Transverse colon (tissue), 3 donors: ENCODE data around the gene RET.

Experiments
- POLR2A ChIP-seq: fragments of 450-650 bp; IDR thresholded peaks from one replicate; pipeline ENCODE4 v1.6.1; 2016; ENCODE audit warnings: antibody characterized with exemption, mild to moderate bottlenecking, moderate library complexity
- TF ChIP-seq, protein P1 (sequence below), 5 experiments: fragments of 200-600 bp in 3 of 5; fragments of 450-650 bp in 2 of 5; sonication (generic) in 3 of 5; IDR thresholded peaks; 1 replicate in 2 of 5; 2 replicates in 3 of 5; pipeline ENCODE4 v1.5.1; 2016 to 2017; ENCODE audit warnings: antibody characterized with exemption in 5 of 5, inconsistent platforms in 3 of 5, mild to moderate bottlenecking in 2 of 5, moderate library complexity in 1 of 5

DNA sequence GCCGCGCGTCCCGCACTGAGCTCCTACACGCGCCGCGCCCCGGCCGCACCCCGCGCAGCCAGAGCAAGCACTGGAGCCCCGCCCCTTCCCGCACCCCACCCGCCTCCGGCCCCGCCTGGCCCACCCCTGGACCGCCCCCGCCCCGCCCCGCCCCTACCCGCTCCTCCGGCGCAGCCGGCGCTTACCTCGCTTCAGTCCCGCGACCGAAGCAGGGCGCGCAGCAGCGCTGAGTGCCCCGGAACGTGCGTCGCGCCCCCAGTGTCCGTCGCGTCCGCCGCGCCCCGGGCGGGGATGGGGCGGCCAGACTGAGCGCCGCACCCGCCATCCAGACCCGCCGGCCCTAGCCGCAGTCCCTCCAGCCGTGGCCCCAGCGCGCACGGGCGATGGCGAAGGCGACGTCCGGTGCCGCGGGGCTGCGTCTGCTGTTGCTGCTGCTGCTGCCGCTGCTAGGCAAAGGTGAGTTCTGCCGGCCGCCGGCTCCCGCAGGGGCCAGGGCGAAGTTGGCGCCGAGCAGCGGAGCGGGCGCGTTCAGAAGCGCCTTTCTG, at the start of gene RET:
- no peak for TF ChIP-seq POLR2A
- TF ChIP-seq, protein P1, sequence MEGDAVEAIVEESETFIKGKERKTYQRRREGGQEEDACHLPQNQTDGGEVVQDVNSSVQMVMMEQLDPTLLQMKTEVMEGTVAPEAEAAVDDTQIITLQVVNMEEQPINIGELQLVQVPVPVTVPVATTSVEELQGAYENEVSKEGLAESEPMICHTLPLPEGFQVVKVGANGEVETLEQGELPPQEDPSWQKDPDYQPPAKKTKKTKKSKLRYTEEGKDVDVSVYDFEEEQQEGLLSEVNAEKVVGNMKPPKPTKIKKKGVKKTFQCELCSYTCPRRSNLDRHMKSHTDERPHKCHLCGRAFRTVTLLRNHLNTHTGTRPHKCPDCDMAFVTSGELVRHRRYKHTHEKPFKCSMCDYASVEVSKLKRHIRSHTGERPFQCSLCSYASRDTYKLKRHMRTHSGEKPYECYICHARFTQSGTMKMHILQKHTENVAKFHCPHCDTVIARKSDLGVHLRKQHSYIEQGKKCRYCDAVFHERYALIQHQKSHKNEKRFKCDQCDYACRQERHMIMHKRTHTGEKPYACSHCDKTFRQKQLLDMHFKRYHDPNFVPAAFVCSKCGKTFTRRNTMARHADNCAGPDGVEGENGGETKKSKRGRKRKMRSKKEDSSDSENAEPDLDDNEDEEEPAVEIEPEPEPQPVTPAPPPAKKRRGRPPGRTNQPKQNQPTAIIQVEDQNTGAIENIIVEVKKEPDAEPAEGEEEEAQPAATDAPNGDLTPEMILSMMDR (IDR thresholded peaks at IDR 0.05): no peak
